ENCODE results near the gene PCSK2. TPM values are rescaled to one million over a fixed set of nuclear protein-coding genes. Genes with fewer than 3 reads are reported as not detected.

PCSK2 gene
- total and polyA plus RNA-seq, 5 experiments from 2014 or later = not detected

GRCh38 chr20:17467120-17467655, 240.3 kb downstream of the PCSK2 start:
- no peak for DNase-seq
- Mint-ChIP-seq H3K4me1 (no peaks in the 10 kb centered on the region), H3K36me3 (no peaks in the 10 kb centered on the region), H3K9me3 (no peaks in the 10 kb centered on the region), H3K4me3 (no peak overlapping the region), H3K27ac (no peak overlapping the region), H3K27me3 (peaks cover 3 to 15% (median 9%) of the 10 kb centered on the region in 5 donors)
- no peak for ATAC-seq
- POLR2A ChIA-PET = no interaction called here

- peaks cover 3 to 15% (median 9%) of the 10 kb centered on the region in 5 donors for H3K27me3 Mint-ChIP-seq
- DNase-seq (no peak), ATAC-seq (no peak)
- POLR2A ChIA-PET = no interaction called here
- no peak overlapping the region for H3K4me3 Mint-ChIP-seq
- no peaks in the 10 kb centered on the region for H3K4me1 Mint-ChIP-seq
- H3K36me3 Mint-ChIP-seq = no peaks in the 10 kb centered on the region
- no peak overlapping the region for H3K27ac Mint-ChIP-seq
- no peaks in the 10 kb centered on the region for H3K9me3 Mint-ChIP-seq
Measured at GRCh38 chr20:17468073-17468840, 241.4 kb downstream of the PCSK2 start.

GRCh38 chr20:17469246-17470030, 242.6 kb downstream of the PCSK2 start:
- POLR2A ChIA-PET = no interaction called here
- DNase-seq = no peak
- no peaks in the 10 kb centered on the region for H3K4me1 Mint-ChIP-seq
- no peak overlapping the region for H3K27ac Mint-ChIP-seq
- no peak overlapping the region for H3K4me3 Mint-ChIP-seq
- no peak for ATAC-seq
- H3K27me3 Mint-ChIP-seq = peaks cover 3 to 25% (median 9%) of the 10 kb centered on the region in 5 donors
- no peaks in the 10 kb centered on the region for H3K9me3 Mint-ChIP-seq
- no peaks in the 10 kb centered on the region for H3K36me3 Mint-ChIP-seq

- H3K36me3 Mint-ChIP-seq = no peaks in the 10 kb centered on the region
- DNase-seq = no peak
- no peak overlapping the region for H3K27ac Mint-ChIP-seq
- H3K27me3 Mint-ChIP-seq = peaks cover 3 to 30% (median 13%) of the 10 kb centered on the region in 5 donors
- no peaks in the 10 kb centered on the region for H3K9me3 Mint-ChIP-seq
- POLR2A ChIA-PET = no interaction called here
- no peak for ATAC-seq
- H3K4me1 Mint-ChIP-seq = no peaks in the 10 kb centered on the region
- no peak overlapping the region for H3K4me3 Mint-ChIP-seq
Measured at GRCh38 chr20:17470521-17470920, 243.7 kb downstream of the PCSK2 start.

GRCh38 chr20:17470973-17471372, 244.1 kb downstream of the PCSK2 start:
- POLR2A ChIA-PET = no interaction called here
- Mint-ChIP-seq H3K9me3 (no peaks in the 10 kb centered on the region), H3K36me3 (no peaks in the 10 kb centered on the region), H3K27me3 (peaks cover 2 to 30% (median 13%) of the 10 kb centered on the region in 5 donors), H3K4me3 (no peak overlapping the region), H3K4me1 (no peaks in the 10 kb centered on the region), H3K27ac (no peak overlapping the region)
- DNase-seq = no peak
- no peak for ATAC-seq

- ATAC-seq = no peak
- no peak overlapping the region for H3K27ac Mint-ChIP-seq
- H3K4me1 Mint-ChIP-seq = no peaks in the 10 kb centered on the region
- no peak for DNase-seq
- POLR2A ChIA-PET = no interaction called here
- peaks cover 0 to 26% (median 11%) of the 10 kb centered on the region in 5 donors for H3K27me3 Mint-ChIP-seq
- no peak overlapping the region for H3K4me3 Mint-ChIP-seq
- H3K36me3 Mint-ChIP-seq = no peaks in the 10 kb centered on the region
- no peaks in the 10 kb centered on the region for H3K9me3 Mint-ChIP-seq
Measured at GRCh38 chr20:17471606-17472187, 244.9 kb downstream of the PCSK2 start.

- DNase-seq (no peak), ATAC-seq (no peak)
- Mint-ChIP-seq H3K4me3 (no peak overlapping the region), H3K27me3 (peaks cover 0 to 15% (median 4%) of the 10 kb centered on the region in 5 donors), H3K9me3 (no peaks in the 10 kb centered on the region), H3K36me3 (no peaks in the 10 kb centered on the region), H3K4me1 (no peaks in the 10 kb centered on the region), H3K27ac (peak overlapping the region in 1 of 10 donors; percentile 71)
- POLR2A ChIA-PET = no interaction called here
Measured at GRCh38 chr20:17473659-17474058, 246.8 kb downstream of the PCSK2 start.

- Mint-ChIP-seq H3K27ac (no peak overlapping the region), H3K9me3 (no peaks in the 10 kb centered on the region), H3K27me3 (peaks cover 4 to 25% (median 14%) of the 10 kb centered on the region in 5 donors), H3K36me3 (no peaks in the 10 kb centered on the region), H3K4me1 (no peaks in the 10 kb centered on the region), H3K4me3 (no peak overlapping the region)
- ATAC-seq (no peak), DNase-seq (no peak)
- POLR2A ChIA-PET = interaction anchor here (0.7 kb wide), 1 partner anchor 15 kb away, joined by 4 read pairs; no protein-coding TSS in a partner anchor
Measured at GRCh38 chr20:17479063-17479657, 252.3 kb downstream of the PCSK2 start.

GRCh38 chr20:17480696-17481095, 253.9 kb downstream of the PCSK2 start:
- DNase-seq (no peak), ATAC-seq (no peak)
- Mint-ChIP-seq H3K9me3 (no peaks in the 10 kb centered on the region), H3K27me3 (peaks cover 4 to 21% (median 11%) of the 10 kb centered on the region in 5 donors), H3K4me1 (no peaks in the 10 kb centered on the region), H3K4me3 (no peak overlapping the region), H3K27ac (no peak overlapping the region), H3K36me3 (no peaks in the 10 kb centered on the region)
- POLR2A ChIA-PET = no interaction called here

GRCh38 chr20:17481661-17482060, 254.8 kb downstream of the PCSK2 start:
- H3K4me1 Mint-ChIP-seq = no peaks in the 10 kb centered on the region
- DNase-seq = no peak
- peaks cover 6 to 21% (median 11%) of the 10 kb centered on the region in 5 donors for H3K27me3 Mint-ChIP-seq
- no peak for ATAC-seq
- no peak overlapping the region for H3K4me3 Mint-ChIP-seq
- H3K9me3 Mint-ChIP-seq = no peaks in the 10 kb centered on the region
- H3K36me3 Mint-ChIP-seq = no peaks in the 10 kb centered on the region
- H3K27ac Mint-ChIP-seq = no peak overlapping the region
- POLR2A ChIA-PET = no interaction called here

GRCh38 chr20:17482536-17482935, 255.7 kb downstream of the PCSK2 start:
- Mint-ChIP-seq H3K9me3 (no peaks in the 10 kb centered on the region), H3K4me3 (no peak overlapping the region), H3K27ac (no peak overlapping the region), H3K36me3 (no peaks in the 10 kb centered on the region), H3K27me3 (peaks cover 6 to 21% (median 11%) of the 10 kb centered on the region in 5 donors), H3K4me1 (no peaks in the 10 kb centered on the region)
- DNase-seq = no peak
- no peak for ATAC-seq
- POLR2A ChIA-PET = no interaction called here

GRCh38 chr20:17485017-17485416, 258.2 kb downstream of the PCSK2 start:
- DNase-seq = no peak
- ATAC-seq = no peak
- POLR2A ChIA-PET = no interaction called here
- no peaks in the 10 kb centered on the region for H3K4me1 Mint-ChIP-seq
- H3K36me3 Mint-ChIP-seq = no peaks in the 10 kb centered on the region
- no peaks in the 10 kb centered on the region for H3K9me3 Mint-ChIP-seq
- H3K4me3 Mint-ChIP-seq = no peak overlapping the region
- no peak overlapping the region for H3K27ac Mint-ChIP-seq
- H3K27me3 Mint-ChIP-seq = peaks cover 6 to 19% (median 11%) of the 10 kb centered on the region in 5 donors

Data from naive thymus-derived CD8-positive, alpha-beta T cell (primary cell).